Suppressor macrophage (primary cell): ENCODE measurements around the gene CADM1.

ENCODE experiments used
- DNase-seq, 4 experiments: peaks; one replicate each; pipeline ENCODE4 v3.0.0-alpha.2; 2020 to 2022

CADM1 gene

GRCh38 chr11:115313224-115313838, 190.9 kb downstream of the CADM1 start:
- DNase-seq = no peak

GRCh38 chr11:115311949-115312348, 192.3 kb downstream of the CADM1 start:
- no peak for DNase-seq

GRCh38 chr11:115306689-115307088, 197.5 kb downstream of the CADM1 start:
- DNase-seq = no peak

- no peak for DNase-seq
Observed at GRCh38 chr11:115304774-115305472, 199.3 kb downstream of the CADM1 start.

- DNase-seq = no peak
Observed at GRCh38 chr11:115303929-115304531, 200.2 kb downstream of the CADM1 start.

- DNase-seq = no peak
Observed at GRCh38 chr11:115302946-115303703, 201.1 kb downstream of the CADM1 start.

- no peak for DNase-seq
Observed at GRCh38 chr11:115300660-115301428, 203.4 kb downstream of the CADM1 start.

- no peak for DNase-seq
Observed at GRCh38 chr11:115298300-115299012, 205.8 kb downstream of the CADM1 start.

GRCh38 chr11:115297330-115297729, 206.9 kb downstream of the CADM1 start:
- DNase-seq = no peak

- no peak for DNase-seq
Observed at GRCh38 chr11:115291325-115291724, 212.9 kb downstream of the CADM1 start.

GRCh38 chr11:115290893-115291292, 213.3 kb downstream of the CADM1 start:
- DNase-seq = no peak

- no peak for DNase-seq
Observed at GRCh38 chr11:115290479-115290878, 213.7 kb downstream of the CADM1 start.

- no peak for DNase-seq
Observed at GRCh38 chr11:115287266-115287665, 216.9 kb downstream of the CADM1 start.

GRCh38 chr11:115286614-115287013, 217.6 kb downstream of the CADM1 start:
- no peak for DNase-seq

- DNase-seq = no peak
Observed at GRCh38 chr11:115284773-115285172, 219.4 kb downstream of the CADM1 start.

- no peak for DNase-seq
Observed at GRCh38 chr11:115282923-115283322, 221.3 kb downstream of the CADM1 start.

GRCh38 chr11:115280775-115281174, 223.4 kb downstream of the CADM1 start:
- no peak for DNase-seq

GRCh38 chr11:115279813-115280761, 224.1 kb downstream of the CADM1 start:
- no peak for DNase-seq

GRCh38 chr11:115276799-115277198, 227.4 kb downstream of the CADM1 start:
- no peak for DNase-seq

GRCh38 chr11:115276191-115276590, 228.0 kb downstream of the CADM1 start:
- no peak for DNase-seq

- DNase-seq = no peak
Observed at GRCh38 chr11:115275045-115275444, 229.2 kb downstream of the CADM1 start.
